SK-N-SH treated with all-trans-retinoic acid at 6 μM for 48 hours (cell line): ENCODE data around the gene RBM19.

ENCODE experiments used
- ATAC-seq: fragments of 200-7000 bp; cut with Tn5 transposase; 3 replicates; pipeline ENCODE4 v1.9.1; 2020; ENCODE audit warnings: mild to moderate bottlenecking, moderate library complexity
- ARNTL ChIP-seq: fragments of 450-650 bp; formaldehyde crosslinking; IDR thresholded peaks from 2 replicates; pipeline ENCODE4 v1.5.0; 2020; ENCODE audit warnings: low read depth, mild to moderate bottlenecking, moderate library complexity, borderline replicate concordance
- GLIS3 ChIP-seq: fragments of 250-450 bp; sonication (Bioruptor Pico); IDR thresholded peaks from 2 replicates; pipeline ENCODE4 v1.5.0; 2020; ENCODE audit warnings: mild to moderate bottlenecking, moderate library complexity
- ISL1 ChIP-seq: fragments of 250-450 bp; sonication (Bioruptor Pico); IDR thresholded peaks from 2 replicates; pipeline ENCODE4 v2.1.2; 2022; ENCODE audit warnings: mild to moderate bottlenecking, moderate library complexity
- OSR1 ChIP-seq: fragments of 250-450 bp; sonication (Bioruptor Pico); IDR thresholded peaks from 2 replicates; pipeline ENCODE4 v1.8.0; 2022; ENCODE audit warnings: moderate library complexity, mild to moderate bottlenecking, inconsistent platforms
- PPARA ChIP-seq: fragments of 250-450 bp; sonication (Bioruptor Pico); IDR thresholded peaks from 2 replicates; pipeline ENCODE4 v1.5.0; 2020; ENCODE audit warnings: mild to moderate bottlenecking, borderline replicate concordance
- RARB ChIP-seq: fragments of 250-450 bp; sonication (Bioruptor Pico); IDR thresholded peaks from 2 replicates; pipeline ENCODE4 v1.8.0; 2021; ENCODE audit warnings: mild to moderate bottlenecking, moderate library complexity
- SNAI2 ChIP-seq: fragments of 250-450 bp; sonication (Bioruptor Pico); IDR thresholded peaks from 2 replicates; pipeline ENCODE4 v1.5.0; 2020; ENCODE audit warnings: mild to moderate bottlenecking, moderate library complexity
- TCF4 ChIP-seq: fragments of 250-450 bp; sonication (Bioruptor Pico); IDR thresholded peaks from 2 replicates; pipeline ENCODE4 v1.8.0; 2021; ENCODE audit warnings: mild to moderate bottlenecking, moderate library complexity, borderline replicate concordance
- ZC3H10 ChIP-seq: fragments of 250-450 bp; sonication (Bioruptor Pico); IDR thresholded peaks from 2 replicates; pipeline ENCODE4 v1.5.1; 2021; ENCODE audit warnings: mild to moderate bottlenecking, moderate library complexity
- ZFP3 ChIP-seq: fragments of 250-450 bp; sonication (Bioruptor Pico); IDR thresholded peaks from 2 replicates; pipeline ENCODE4 v1.5.0; 2020; ENCODE audit warnings: mild to moderate bottlenecking, moderate library complexity
- ZFP30 ChIP-seq: fragments of 450-650 bp; formaldehyde crosslinking; IDR thresholded peaks from 2 replicates; pipeline ENCODE4 v1.5.0; 2022; ENCODE audit warnings: mild to moderate bottlenecking, moderate library complexity
- ZNF565 ChIP-seq: fragments of 450-650 bp; formaldehyde crosslinking; conservative IDR thresholded peaks from 2 replicates; pipeline ENCODE4 v1.5.0; 2020; ENCODE audit warnings: low read depth, mild to moderate bottlenecking, moderate library complexity
- ZNF70 ChIP-seq: fragments of 450-650 bp; formaldehyde crosslinking; IDR thresholded peaks from 2 replicates; pipeline ENCODE4 v1.5.0; 2020; ENCODE audit warnings: mild to moderate bottlenecking, moderate library complexity
- ZNF8 ChIP-seq: fragments of 450-650 bp; formaldehyde crosslinking; IDR thresholded peaks from 2 replicates; pipeline ENCODE4 v1.5.0; 2020; ENCODE audit warnings: mild to moderate bottlenecking, moderate library complexity
- TF ChIP-seq, protein P1 (sequence below): fragments of 250-450 bp; sonication (Bioruptor Pico); IDR thresholded peaks from 2 replicates; pipeline ENCODE4 v1.8.0; 2021; ENCODE audit warnings: low read depth, mild to moderate bottlenecking, moderate library complexity, borderline replicate concordance
- TF ChIP-seq, protein P2 (sequence below): fragments of 250-450 bp; sonication (Bioruptor Pico); IDR thresholded peaks from 2 replicates; pipeline ENCODE4 v1.5.0; 2020; ENCODE audit warnings: mild to moderate bottlenecking, moderate library complexity
- TF ChIP-seq, protein P3 (sequence below): fragments of 250-450 bp; sonication (Bioruptor Pico); IDR thresholded peaks from 2 replicates; pipeline ENCODE4 v1.8.0; 2020; ENCODE audit warnings: mild to moderate bottlenecking, moderate library complexity, borderline replicate concordance
- TF ChIP-seq, protein P4 (sequence below): fragments of 250-450 bp; sonication (Bioruptor Pico); IDR thresholded peaks from 2 replicates; pipeline ENCODE4 v1.5.1; 2021; ENCODE audit warnings: mild to moderate bottlenecking, moderate library complexity

Gene RBM19

DNA sequence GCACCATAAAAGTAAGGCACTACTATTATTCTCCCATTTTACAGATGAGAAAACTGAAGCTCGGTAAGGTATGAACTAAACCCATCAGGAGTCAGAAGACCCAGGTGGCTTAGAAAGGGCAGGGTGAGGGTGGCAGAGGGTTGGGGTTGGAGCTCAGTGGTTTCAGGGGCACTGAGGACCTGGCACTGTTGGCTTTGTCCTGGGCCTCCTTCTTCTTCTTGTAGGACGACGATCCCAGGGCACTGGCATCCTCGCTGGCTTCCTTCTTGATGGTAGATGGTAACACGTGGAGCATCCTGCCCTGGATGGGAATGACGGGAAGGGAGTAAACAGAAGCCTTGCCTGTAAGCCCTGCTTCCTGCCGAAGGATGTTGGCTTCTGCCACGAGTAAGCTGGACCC lies 19.9 kb downstream of the RBM19 start:
- ATAC-seq = no peak
- TF ChIP-seq ZC3H10 (CRISPR knock-in tag) (no peak), RARB (CRISPR knock-in tag) (no peak), GLIS3 (no peak), ZNF565 (no peak), ZFP3 (CRISPR knock-in tag) (no peak), OSR1 (CRISPR knock-in tag) (no peak), ZFP30 (CRISPR knock-in tag) (no peak), PPARA (CRISPR knock-in tag) (no peak), ISL1 (CRISPR knock-in tag) (no peak), TCF4 (no peak), ZNF8 (CRISPR knock-in tag) (no peak), ARNTL (CRISPR knock-in tag) (no peak), SNAI2 (no peak)
- TF ChIP-seq, protein P1, sequence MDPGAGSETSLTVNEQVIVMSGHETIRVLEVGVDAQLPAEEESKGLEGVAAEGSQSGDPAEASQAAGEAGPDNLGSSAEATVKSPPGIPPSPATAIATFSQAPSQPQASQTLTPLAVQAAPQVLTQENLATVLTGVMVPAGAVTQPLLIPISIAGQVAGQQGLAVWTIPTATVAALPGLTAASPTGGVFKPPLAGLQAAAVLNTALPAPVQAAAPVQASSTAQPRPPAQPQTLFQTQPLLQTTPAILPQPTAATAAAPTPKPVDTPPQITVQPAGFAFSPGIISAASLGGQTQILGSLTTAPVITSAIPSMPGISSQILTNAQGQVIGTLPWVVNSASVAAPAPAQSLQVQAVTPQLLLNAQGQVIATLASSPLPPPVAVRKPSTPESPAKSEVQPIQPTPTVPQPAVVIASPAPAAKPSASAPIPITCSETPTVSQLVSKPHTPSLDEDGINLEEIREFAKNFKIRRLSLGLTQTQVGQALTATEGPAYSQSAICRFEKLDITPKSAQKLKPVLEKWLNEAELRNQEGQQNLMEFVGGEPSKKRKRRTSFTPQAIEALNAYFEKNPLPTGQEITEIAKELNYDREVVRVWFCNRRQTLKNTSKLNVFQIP (CRISPR knock-in tag) = no peak
- TF ChIP-seq, protein P2, sequence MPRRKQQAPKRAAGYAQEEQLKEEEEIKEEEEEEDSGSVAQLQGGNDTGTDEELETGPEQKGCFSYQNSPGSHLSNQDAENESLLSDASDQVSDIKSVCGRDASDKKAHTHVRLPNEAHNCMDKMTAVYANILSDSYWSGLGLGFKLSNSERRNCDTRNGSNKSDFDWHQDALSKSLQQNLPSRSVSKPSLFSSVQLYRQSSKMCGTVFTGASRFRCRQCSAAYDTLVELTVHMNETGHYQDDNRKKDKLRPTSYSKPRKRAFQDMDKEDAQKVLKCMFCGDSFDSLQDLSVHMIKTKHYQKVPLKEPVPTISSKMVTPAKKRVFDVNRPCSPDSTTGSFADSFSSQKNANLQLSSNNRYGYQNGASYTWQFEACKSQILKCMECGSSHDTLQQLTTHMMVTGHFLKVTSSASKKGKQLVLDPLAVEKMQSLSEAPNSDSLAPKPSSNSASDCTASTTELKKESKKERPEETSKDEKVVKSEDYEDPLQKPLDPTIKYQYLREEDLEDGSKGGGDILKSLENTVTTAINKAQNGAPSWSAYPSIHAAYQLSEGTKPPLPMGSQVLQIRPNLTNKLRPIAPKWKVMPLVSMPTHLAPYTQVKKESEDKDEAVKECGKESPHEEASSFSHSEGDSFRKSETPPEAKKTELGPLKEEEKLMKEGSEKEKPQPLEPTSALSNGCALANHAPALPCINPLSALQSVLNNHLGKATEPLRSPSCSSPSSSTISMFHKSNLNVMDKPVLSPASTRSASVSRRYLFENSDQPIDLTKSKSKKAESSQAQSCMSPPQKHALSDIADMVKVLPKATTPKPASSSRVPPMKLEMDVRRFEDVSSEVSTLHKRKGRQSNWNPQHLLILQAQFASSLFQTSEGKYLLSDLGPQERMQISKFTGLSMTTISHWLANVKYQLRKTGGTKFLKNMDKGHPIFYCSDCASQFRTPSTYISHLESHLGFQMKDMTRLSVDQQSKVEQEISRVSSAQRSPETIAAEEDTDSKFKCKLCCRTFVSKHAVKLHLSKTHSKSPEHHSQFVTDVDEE (CRISPR knock-in tag) = no peak
- TF ChIP-seq, protein P3, sequence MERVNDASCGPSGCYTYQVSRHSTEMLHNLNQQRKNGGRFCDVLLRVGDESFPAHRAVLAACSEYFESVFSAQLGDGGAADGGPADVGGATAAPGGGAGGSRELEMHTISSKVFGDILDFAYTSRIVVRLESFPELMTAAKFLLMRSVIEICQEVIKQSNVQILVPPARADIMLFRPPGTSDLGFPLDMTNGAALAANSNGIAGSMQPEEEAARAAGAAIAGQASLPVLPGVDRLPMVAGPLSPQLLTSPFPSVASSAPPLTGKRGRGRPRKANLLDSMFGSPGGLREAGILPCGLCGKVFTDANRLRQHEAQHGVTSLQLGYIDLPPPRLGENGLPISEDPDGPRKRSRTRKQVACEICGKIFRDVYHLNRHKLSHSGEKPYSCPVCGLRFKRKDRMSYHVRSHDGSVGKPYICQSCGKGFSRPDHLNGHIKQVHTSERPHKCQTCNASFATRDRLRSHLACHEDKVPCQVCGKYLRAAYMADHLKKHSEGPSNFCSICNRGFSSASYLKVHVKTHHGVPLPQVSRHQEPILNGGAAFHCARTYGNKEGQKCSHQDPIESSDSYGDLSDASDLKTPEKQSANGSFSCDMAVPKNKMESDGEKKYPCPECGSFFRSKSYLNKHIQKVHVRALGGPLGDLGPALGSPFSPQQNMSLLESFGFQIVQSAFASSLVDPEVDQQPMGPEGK = no peak

DNA sequence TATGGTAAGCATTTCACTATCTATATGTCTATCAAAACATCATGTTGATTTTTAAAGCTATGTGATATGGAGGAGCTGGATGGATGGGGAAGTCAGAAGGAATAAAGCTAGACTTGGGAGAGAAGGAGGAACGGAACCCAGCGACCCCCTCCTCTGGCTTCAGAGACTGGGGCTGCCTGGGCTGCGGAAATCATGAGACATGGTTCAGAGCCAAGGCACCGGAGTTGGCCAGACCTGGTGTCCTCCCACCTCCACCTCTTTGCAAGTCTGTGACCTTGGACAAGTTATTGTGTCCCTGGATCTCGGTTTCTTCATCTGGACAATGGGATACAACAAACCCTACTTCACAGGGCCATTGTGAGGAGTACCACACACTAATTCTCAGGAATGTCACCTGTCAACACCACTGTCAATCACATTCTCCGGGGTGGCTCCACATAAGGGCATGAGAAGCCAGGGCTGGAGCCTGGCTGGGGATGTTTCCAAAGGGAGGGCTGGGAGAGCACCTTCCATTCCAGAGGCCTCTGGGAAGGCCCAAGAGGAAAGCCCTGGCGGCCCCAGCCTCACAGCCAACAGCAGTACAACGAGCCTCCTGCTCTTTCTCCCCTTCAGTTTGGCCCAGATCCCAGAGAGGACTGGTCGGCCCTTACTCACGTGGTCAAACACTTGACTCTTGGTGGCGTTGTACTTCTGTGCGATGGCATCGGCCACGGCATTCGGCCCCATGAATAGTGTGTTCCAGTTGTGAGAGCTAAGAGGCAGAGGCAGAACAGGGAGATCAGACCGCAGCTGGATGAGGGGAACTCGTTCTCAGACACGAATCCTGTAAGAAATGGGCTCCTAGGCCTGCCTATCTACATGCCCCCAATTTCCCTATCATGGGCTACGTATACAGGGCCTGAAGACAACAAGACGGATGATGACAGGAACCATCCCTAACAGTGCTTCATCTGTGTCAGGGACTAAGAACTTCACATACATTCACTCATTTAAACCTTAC lies 20.7 kb downstream of the RBM19 start:
- no peak for ATAC-seq
- no peak for TF ChIP-seq ZC3H10 (CRISPR knock-in tag)
- TF ChIP-seq PPARA (CRISPR knock-in tag) = no peak
- TF ChIP-seq SNAI2 = no peak
- no peak for TF ChIP-seq ZNF8 (CRISPR knock-in tag)
- TF ChIP-seq ZNF70 (CRISPR knock-in tag) = no peak
- TF ChIP-seq, protein P2 (CRISPR knock-in tag) = no peak
- TF ChIP-seq ZNF565 = no peak

DNA sequence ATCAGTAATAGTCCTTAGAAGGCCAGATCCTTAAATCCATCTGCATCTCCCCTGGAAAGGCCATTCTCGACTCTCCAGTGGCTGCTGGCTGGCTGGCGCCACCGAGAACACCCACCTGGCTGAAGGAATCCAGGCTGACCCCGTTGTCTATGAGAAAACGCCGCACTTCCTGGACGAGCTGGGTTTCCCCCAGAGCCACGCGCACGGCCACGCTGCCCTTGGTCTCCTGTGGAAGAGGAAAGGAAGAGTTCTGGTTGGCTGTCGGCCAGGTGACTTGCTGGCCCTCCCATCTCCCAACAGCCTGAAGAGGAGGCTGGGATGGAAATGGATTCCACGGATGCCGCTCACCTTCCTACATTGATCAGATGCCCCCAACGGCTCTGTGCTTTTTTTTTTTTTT lies 23.9 kb downstream of the RBM19 start:
- TF ChIP-seq, protein P4, sequence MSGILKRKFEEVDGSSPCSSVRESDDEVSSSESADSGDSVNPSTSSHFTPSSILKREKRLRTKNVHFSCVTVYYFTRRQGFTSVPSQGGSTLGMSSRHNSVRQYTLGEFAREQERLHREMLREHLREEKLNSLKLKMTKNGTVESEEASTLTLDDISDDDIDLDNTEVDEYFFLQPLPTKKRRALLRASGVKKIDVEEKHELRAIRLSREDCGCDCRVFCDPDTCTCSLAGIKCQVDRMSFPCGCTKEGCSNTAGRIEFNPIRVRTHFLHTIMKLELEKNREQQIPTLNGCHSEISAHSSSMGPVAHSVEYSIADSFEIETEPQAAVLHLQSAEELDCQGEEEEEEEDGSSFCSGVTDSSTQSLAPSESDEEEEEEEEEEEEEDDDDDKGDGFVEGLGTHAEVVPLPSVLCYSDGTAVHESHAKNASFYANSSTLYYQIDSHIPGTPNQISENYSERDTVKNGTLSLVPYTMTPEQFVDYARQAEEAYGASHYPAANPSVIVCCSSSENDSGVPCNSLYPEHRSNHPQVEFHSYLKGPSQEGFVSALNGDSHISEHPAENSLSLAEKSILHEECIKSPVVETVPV (CRISPR knock-in tag) = no peak
- no peak for ATAC-seq
